DOHH2 (cell line): ENCODE data around the gene RPP21.

Experiments used
- EZH2phosphoT487 ChIP-seq: fragments of 200-600 bp; sonication (generic); IDR thresholded peaks from 2 replicates; pipeline ENCODE4 v1.6.1; 2017; ENCODE audit warnings: borderline replicate concordance, mild to moderate bottlenecking, antibody characterized with exemption, low read length, moderate library complexity, mixed read lengths
- TF ChIP-seq, protein P1 (sequence below): fragments of 200-600 bp; sonication (generic); IDR thresholded peaks from one replicate; pipeline ENCODE4 v1.5.1; 2014; ENCODE audit warnings: antibody characterized with exemption, mild to moderate bottlenecking, low read depth, low read length; ENCODE audit not compliant: poor library complexity, severe bottlenecking

DNA sequence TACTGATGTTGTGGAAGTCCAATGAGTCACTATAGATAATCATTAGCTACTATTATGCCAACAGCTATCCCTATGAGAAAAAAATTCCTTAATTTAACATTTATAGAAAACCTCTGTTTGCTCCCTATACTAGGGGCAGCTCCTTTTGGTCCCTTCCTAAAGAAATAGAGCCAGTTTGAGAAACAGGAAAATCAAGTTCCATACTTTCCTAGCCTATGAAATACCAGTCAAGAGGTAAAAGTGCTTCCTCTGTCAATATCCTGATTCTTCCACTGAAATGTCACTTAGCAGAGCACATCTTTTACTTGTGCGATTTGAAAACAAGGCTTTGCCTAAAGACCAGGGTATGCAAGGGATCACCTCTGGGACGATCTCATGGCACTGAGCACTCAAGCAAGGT is 32.7 kb upstream of the RPP21 start:
- TF ChIP-seq, protein P1, sequence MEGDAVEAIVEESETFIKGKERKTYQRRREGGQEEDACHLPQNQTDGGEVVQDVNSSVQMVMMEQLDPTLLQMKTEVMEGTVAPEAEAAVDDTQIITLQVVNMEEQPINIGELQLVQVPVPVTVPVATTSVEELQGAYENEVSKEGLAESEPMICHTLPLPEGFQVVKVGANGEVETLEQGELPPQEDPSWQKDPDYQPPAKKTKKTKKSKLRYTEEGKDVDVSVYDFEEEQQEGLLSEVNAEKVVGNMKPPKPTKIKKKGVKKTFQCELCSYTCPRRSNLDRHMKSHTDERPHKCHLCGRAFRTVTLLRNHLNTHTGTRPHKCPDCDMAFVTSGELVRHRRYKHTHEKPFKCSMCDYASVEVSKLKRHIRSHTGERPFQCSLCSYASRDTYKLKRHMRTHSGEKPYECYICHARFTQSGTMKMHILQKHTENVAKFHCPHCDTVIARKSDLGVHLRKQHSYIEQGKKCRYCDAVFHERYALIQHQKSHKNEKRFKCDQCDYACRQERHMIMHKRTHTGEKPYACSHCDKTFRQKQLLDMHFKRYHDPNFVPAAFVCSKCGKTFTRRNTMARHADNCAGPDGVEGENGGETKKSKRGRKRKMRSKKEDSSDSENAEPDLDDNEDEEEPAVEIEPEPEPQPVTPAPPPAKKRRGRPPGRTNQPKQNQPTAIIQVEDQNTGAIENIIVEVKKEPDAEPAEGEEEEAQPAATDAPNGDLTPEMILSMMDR = no peak
- no peak for TF ChIP-seq EZH2phosphoT487
